KOPT-K1 (cell line): ENCODE results near the gene ZNF821.
A peak's percentile ranks its signal among the peaks of the same experiment; 100 is the strongest.
"Not testable (repeated sequence)": the region's sequence is repeated elsewhere in the genome, so short reads cannot be mapped to it uniquely, and the experiment has no call there.

Experiments
- H3K27ac ChIP-seq: fragments of 200-600 bp; sonication (generic); 2 replicates; pipeline ENCODE4 v1.5.1; 2016; ENCODE audit warnings: antibody characterized with exemption, mild to moderate bottlenecking, low read depth, low read length; ENCODE audit not compliant: poor library complexity, severe bottlenecking
- H3K36me3 ChIP-seq: fragments of 200-600 bp; sonication (generic); 2 replicates; pipeline ENCODE4 v1.5.1; 2017; ENCODE audit warnings: antibody characterized with exemption, mild to moderate bottlenecking, low read length, moderate library complexity; ENCODE audit not compliant: insufficient read depth
- H3K9me3 ChIP-seq: fragments of 200-600 bp; sonication (generic); 2 replicates; pipeline ENCODE4 v1.5.1; 2017; ENCODE audit warnings: antibody characterized with exemption, low read length, mild to moderate bottlenecking; ENCODE audit not compliant: insufficient read depth, poor library complexity, severe bottlenecking

ZNF821 gene

DNA sequence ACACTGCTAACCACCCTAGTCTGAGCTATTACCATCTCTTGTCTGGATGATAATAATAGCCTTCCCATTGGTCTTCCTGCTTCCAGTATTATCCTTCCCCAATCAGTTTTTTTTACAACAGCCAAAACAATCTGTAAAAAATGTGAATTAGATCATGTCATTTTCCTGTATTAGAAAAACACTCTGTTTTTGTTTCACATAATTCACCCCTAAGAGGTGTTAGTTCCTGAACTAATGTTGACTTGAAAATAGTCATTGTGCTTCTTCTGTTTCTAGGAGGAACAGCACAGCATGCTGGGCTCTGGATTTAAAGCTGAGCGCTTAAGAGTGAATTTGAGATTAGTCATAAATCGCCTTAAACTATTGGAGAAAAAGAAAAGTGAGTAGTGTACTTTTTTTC is 31.4 kb upstream of the ZNF821 start:
- Histone ChIP-seq H3K27ac (no peak overlapping the region), H3K9me3 (no peaks in the 10 kb centered on the region), H3K36me3 (peaks cover 66% of the 10 kb centered on the region)

DNA sequence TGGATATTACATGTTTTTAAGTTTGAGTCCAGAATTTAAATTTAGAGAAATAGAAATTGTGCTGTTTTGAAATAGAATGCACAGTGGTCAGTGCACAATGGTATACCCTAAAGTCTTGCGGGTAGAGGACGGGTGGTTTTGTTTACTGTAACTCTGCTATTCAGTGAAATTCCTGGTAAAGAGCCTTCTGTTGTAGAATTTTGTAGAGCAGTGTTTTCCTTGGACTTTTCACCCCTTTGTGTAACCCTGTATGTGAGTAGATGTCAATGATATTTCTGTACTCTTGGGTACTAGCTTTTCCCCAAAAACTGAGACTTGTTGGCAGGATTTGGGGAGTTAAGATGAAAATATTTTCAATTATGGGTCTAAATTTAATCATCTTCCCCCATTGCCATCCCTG is 30.8 kb upstream of the ZNF821 start:
- H3K36me3 ChIP-seq = peaks cover 64% of the 10 kb centered on the region
- H3K9me3 ChIP-seq = no peaks in the 10 kb centered on the region
- H3K27ac ChIP-seq = no peak overlapping the region

DNA sequence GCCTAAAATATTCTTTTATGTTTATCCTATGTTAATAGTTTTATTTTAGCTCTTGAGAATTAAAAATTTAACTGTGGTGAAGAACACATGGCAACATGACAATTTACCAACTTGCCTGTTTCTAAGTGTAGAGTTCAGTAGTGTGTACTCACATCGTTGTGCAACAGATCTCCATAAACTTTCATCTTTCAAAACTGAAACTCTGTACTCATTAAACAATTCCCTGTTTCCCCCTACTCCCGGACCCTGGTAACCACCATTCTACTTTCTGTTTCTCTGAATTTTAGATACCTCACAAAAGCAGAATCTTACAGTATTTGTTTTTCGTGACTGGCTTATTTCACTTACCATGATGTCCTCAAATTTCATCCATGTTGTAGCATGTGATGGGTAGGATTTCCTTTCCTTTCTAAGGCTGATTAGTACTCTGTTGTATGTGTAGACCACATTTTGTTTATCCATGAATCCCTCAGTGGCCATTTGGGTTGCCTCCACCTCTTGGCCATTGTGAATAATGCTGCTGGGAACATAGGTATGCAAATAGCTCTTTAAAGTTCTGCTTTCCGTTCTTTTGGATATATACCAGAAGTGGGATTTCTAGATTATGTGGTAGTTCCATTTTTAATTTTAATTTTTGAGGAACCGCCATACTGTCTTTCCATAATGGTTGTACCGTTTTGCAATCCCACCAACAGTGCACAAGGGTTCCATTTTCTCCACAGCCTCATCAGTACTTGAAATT is 28.7 kb upstream of the ZNF821 start:
- no peaks in the 10 kb centered on the region for H3K9me3 ChIP-seq
- peaks cover 58% of the 10 kb centered on the region for H3K36me3 ChIP-seq
- no peak overlapping the region for H3K27ac ChIP-seq

- Histone ChIP-seq H3K27ac (no peak overlapping the region), H3K9me3 (no peaks in the 10 kb centered on the region), H3K36me3 (peaks cover 45% of the 10 kb centered on the region)
Measured at GRCh38 chr16:71911121-71911520, 27.1 kb upstream of the ZNF821 start.

GRCh38 chr16:71905765-71906164 is 21.8 kb upstream of the ZNF821 start:
- H3K36me3 ChIP-seq = peaks cover 20% of the 10 kb centered on the region
- H3K9me3 ChIP-seq, H3K27ac ChIP-seq: not testable (repeated sequence)

GRCh38 chr16:71904239-71904638 is 20.3 kb upstream of the ZNF821 start:
- no peaks in the 10 kb centered on the region for H3K9me3 ChIP-seq
- H3K27ac ChIP-seq = no peak overlapping the region
- peaks cover 13% of the 10 kb centered on the region for H3K36me3 ChIP-seq

DNA sequence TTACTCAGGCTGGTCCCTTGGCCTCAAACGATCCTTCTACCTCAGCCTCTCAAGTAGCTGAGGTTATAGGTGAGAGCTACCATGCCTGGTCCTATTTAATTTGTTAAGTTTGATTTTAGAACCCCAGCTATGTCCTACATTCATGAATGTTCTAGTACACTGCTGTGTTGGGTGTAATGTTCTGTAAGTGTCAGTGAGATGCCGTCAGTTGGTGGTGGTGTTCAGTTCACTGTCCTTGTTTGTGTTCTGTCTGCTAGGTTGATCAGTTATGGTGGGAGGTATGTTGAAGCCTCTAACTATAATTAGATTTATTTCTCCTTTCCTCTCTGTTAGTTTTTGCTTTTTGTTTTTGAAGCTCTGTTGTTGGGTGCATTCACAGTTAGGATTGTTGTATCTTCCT is 19.6 kb upstream of the ZNF821 start:
- peaks cover 7% of the 10 kb centered on the region; the same call in 1 of the 2 replicates for H3K36me3 ChIP-seq
- no peaks in the 10 kb centered on the region for H3K9me3 ChIP-seq
- no peak overlapping the region for H3K27ac ChIP-seq

DNA sequence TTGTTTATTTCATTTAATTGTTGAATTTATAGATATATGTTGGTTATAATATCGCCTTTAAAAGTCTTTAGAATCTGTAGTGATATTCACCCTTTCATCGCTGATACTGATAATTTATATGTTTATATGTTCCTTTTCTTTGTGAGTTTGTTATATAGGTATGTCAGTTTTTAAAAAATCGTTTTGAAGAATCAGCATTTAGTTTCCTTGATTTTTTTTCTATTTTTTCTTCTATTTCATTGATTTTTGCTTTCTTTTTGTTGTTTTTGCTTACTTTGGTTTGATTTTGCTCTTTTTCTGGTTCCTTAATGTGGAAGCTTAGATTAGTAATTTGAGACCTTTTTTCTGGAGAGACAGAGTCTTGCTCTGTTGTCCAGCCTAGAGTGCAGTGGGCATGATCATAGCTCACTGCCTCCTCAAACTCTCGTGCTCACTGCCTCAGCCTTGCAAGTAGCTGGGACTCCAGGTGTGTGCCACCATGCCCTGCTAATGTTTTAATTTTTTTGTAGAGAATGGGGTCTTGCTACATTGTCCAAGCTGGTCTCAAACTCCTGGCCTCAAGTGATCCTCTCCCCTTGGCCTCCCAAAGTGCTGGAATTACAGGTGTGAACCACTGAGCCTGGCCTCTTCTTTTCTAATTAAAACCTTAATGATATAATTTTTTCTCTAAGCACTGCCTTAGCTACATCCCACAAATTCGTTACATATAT is 18.8 kb upstream of the ZNF821 start:
- H3K9me3 ChIP-seq = no peaks in the 10 kb centered on the region
- no peak overlapping the region for H3K27ac ChIP-seq
- peaks cover 5% of the 10 kb centered on the region; the same call in 1 of the 2 replicates for H3K36me3 ChIP-seq

GRCh38 chr16:71899171-71899570 is 15.2 kb upstream of the ZNF821 start:
- Histone ChIP-seq H3K27ac (no peak overlapping the region), H3K9me3 (no peaks in the 10 kb centered on the region), H3K36me3 (peaks cover 9% of the 10 kb centered on the region; the same call in 1 of the 2 replicates)

DNA sequence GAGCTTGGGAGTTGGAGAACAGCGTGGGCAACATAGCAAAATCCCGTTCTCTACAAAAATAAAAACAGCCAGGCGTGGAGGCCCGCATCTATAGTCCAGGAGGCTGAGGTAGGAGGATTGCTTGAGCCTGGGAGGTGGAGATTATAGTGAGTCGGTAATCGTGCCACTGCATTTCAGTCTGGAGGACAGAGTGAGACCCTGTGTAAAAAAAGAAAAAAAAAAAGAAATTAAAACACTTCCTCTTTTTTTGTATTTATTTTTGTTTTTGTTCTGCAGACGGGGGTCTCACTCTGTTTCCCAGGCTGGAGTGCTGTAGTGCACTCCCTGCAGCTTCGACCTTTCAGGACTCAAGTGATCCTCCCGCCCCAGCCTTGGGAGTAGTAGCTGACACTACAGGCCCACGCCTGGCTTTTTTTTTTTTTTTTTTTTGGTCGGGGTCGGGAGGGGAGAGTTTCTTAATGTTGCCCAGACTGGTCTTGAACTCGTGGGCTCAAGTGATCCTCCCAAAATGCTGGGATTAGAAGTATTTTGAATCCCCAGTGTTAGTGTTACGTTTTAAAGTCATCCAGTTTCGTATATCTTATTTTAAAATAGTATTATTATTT is 12.9 kb upstream of the ZNF821 start:
- no peaks in the 10 kb centered on the region for H3K9me3 ChIP-seq
- H3K27ac ChIP-seq = peak overlapping the region; percentile 19

DNA sequence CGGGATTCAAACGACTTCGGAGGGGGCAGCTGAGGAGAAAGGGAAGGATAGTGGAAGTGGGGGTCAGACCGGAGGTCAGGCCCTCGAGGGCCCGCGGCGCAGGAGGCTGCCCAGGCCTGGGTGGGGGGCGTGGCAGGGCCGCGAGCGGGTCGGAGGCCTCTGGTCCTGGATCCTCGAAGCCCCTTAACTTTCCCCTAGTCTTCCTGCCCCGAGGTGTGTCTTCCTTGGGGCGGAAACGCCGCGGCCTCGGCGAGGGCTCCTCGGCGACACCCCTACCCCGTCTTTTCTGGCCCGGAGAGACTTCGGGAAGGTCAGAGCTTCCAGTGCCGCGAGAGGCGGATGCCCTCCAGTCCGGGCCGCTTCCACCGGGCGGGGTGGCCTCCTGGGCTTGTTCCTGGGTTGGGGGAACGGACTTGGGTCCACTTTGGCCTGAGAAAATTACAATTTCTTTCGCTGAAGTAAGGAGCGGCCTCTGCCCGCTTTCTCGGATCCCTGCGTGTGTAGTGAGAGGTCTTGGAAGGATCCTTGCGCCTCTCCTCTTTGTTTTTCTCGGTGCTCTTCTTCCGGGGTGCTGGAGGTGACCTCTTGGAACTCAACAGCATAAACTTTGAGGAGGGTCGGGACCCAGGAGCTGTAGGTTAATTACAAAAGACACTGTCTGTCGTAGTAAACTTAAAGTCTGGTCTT is 11.8 kb upstream of the ZNF821 start:
- peaks cover 9% of the 10 kb centered on the region; the same call in 1 of the 2 replicates for H3K36me3 ChIP-seq
- H3K27ac ChIP-seq = peak overlapping the region; percentile 90
- no peaks in the 10 kb centered on the region for H3K9me3 ChIP-seq

More for the DNA sequence above, 12.9 kb upstream of the ZNF821 start:
- H3K36me3 ChIP-seq = peaks cover 9% of the 10 kb centered on the region; the same call in 1 of the 2 replicates

GRCh38 chr16:71894921-71895678 is 11.1 kb upstream of the ZNF821 start, which contains the start of gene IST1:
Gene IST1 (plus strand): TSS chr16:71895531. CDS start chr16:71915641, 20,110 bp downstream.
- peaks cover 6% of the 10 kb centered on the region; the same call in 1 of the 2 replicates for H3K36me3 ChIP-seq
- no peaks in the 10 kb centered on the region for H3K9me3 ChIP-seq
- peak within 1 kb of the TSS; percentile 90 for H3K27ac ChIP-seq

- Histone ChIP-seq H3K36me3 (peaks cover 6% of the 10 kb centered on the region; the same call in 1 of the 2 replicates), H3K9me3 (no peaks in the 10 kb centered on the region), H3K27ac (peak overlapping the region; percentile 90)
Measured at GRCh38 chr16:71894229-71894920, 10.4 kb upstream of the ZNF821 start.

GRCh38 chr16:71893888-71894228 is 9.9 kb upstream of the ZNF821 start:
- peak overlapping the region; percentile 90 for H3K27ac ChIP-seq
- no peaks in the 10 kb centered on the region for H3K9me3 ChIP-seq
- peaks cover 6% of the 10 kb centered on the region; the same call in 1 of the 2 replicates for H3K36me3 ChIP-seq
